ENCODE results near the gene FBXW2. TPM values are rescaled to one million over a fixed set of nuclear protein-coding genes. Genes with fewer than 3 reads are reported as not detected.
A peak's percentile ranks its signal among the peaks of the same experiment; 100 is the strongest.

The FBXW2 gene
- total RNA-seq, 1 donor, result 36.9 TPM

DNA sequence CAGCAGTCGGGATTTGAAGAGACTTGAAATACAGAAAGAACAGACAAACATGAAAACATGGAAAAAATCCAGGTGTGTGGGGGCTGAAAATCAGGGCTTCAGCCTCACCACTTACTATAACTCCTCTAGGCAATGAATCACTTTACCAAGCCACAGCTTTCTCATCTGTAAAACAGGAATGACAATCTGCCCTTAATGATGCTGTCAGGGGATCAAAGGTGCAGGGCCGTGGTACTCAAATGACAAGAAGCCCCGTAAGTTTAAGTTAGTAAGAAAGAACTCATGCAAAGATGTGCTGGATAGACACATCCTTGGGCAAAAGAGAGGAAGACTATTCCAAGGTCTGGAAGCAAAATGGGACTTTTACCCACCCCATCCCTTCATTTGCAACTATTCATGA, 34.7 kb downstream of the FBXW2 start:
- Histone ChIP-seq H2AFZ (ENCODE audit: low read length) (no peak overlapping the region), H3K27ac (ENCODE audit: low read depth, low read length) (no peak overlapping the region), H3K27me3 (ENCODE audit: insufficient read depth, low read length) (no peaks in the 10 kb centered on the region), H4K20me1 (ENCODE audit: insufficient read depth, low read length) (peaks cover 6% of the 10 kb centered on the region), H3K79me2 (ENCODE audit: insufficient read depth, low read length) (no peaks in the 10 kb centered on the region), H3K9me3 (ENCODE audit: low read depth, low read length) (no peaks in the 10 kb centered on the region), H3K36me3 (ENCODE audit: insufficient read depth, low read length) (peaks cover 22% of the 10 kb centered on the region), H3K4me2 (ENCODE audit: insufficient read depth, low read length) (no peak overlapping the region), H3K4me3 (ENCODE audit: insufficient read depth, low read length) (no peak overlapping the region), H3K4me1 (ENCODE audit: insufficient read depth, low read length) (no peaks in the 10 kb centered on the region)
- TF ChIP-seq, protein P1, sequence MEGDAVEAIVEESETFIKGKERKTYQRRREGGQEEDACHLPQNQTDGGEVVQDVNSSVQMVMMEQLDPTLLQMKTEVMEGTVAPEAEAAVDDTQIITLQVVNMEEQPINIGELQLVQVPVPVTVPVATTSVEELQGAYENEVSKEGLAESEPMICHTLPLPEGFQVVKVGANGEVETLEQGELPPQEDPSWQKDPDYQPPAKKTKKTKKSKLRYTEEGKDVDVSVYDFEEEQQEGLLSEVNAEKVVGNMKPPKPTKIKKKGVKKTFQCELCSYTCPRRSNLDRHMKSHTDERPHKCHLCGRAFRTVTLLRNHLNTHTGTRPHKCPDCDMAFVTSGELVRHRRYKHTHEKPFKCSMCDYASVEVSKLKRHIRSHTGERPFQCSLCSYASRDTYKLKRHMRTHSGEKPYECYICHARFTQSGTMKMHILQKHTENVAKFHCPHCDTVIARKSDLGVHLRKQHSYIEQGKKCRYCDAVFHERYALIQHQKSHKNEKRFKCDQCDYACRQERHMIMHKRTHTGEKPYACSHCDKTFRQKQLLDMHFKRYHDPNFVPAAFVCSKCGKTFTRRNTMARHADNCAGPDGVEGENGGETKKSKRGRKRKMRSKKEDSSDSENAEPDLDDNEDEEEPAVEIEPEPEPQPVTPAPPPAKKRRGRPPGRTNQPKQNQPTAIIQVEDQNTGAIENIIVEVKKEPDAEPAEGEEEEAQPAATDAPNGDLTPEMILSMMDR (IDR thresholded peaks at IDR 0.05; ENCODE audit: extremely low read depth, low read depth, low read length), result no peak
- no peak for DNase-seq (ENCODE audit: insufficient read length, low spot score, missing footprints)

DNA sequence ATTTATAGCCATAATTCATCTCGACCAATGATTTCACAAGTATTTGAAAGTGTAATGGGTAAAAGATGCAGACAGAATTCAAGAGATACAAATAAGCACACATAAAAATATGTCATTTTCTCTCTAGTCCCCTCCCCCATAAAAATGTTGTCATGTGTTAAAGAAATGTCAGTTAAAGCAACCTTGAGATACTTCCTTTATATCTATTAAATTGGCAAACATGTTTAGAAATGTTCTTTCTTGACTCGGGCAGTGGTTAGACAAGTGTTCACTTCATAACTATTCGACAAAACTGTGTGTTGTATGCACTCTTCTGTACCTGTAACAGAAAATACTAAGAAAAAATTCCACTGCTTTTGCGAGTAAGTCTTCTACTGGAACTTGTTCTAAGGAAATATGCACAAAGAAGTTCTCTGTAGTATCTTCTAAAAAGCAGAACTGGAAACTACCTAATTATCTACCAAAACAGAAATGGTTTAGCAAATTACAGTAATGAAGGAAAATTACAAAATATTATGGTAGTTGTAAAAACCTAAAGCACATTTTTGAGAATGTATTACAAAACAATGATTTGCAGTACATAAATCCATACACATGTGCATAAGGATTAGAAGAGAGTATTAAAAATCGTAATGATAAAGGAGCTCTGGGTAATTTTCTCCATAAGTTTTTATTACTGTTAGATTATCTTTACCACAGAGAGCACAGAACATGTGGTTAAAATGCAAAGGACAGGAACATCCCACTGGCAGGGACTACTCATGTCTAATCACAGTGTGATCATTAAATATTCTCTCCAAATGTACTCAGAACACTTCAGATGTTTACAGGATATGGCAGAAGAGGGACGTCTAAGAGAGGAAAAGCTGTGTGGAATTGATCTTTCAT, 35.9 kb downstream of the FBXW2 start:
- Histone ChIP-seq H3K27ac (ENCODE audit: low read depth, low read length) (no peak overlapping the region), H3K4me2 (ENCODE audit: insufficient read depth, low read length) (no peak overlapping the region), H3K4me3 (ENCODE audit: insufficient read depth, low read length) (no peak overlapping the region), H2AFZ (ENCODE audit: low read length) (no peak overlapping the region), H4K20me1 (ENCODE audit: insufficient read depth, low read length) (peaks cover 6% of the 10 kb centered on the region), H3K4me1 (ENCODE audit: insufficient read depth, low read length) (no peaks in the 10 kb centered on the region), H3K27me3 (ENCODE audit: insufficient read depth, low read length) (no peaks in the 10 kb centered on the region), H3K36me3 (ENCODE audit: insufficient read depth, low read length) (peaks cover 11% of the 10 kb centered on the region), H3K79me2 (ENCODE audit: insufficient read depth, low read length) (no peaks in the 10 kb centered on the region), H3K9me3 (ENCODE audit: low read depth, low read length) (no peaks in the 10 kb centered on the region)
- TF ChIP-seq, protein P1 (IDR thresholded peaks at IDR 0.05; ENCODE audit: extremely low read depth, low read depth, low read length), result no peak
- DNase-seq (ENCODE audit: insufficient read length, low spot score, missing footprints), result no peak

DNA sequence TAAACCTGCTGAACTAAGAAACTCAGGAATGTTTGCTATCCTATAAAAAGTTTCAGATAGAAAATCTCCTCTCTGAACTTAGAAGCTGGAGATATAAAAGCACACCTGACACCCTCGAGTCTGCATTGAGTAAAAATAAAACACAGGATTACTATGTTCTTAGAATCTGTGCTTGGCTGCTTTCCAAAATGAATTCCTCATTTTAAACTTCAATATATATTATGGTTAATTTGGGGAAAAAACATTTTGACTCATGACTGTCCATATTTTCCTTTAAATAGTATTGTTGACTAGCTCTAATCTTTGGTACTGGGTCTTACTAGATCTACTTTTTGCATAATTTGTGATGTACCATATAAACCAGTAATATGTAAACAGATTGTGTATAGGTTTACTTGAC, 36.7 kb downstream of the FBXW2 start:
- Histone ChIP-seq H3K27me3 (ENCODE audit: insufficient read depth, low read length) (no peaks in the 10 kb centered on the region), H3K79me2 (ENCODE audit: insufficient read depth, low read length) (no peaks in the 10 kb centered on the region), H3K27ac (ENCODE audit: low read depth, low read length) (no peak overlapping the region), H3K36me3 (ENCODE audit: insufficient read depth, low read length) (peaks cover 5% of the 10 kb centered on the region), H3K4me3 (ENCODE audit: insufficient read depth, low read length) (no peak overlapping the region), H3K4me1 (ENCODE audit: insufficient read depth, low read length) (no peaks in the 10 kb centered on the region), H2AFZ (ENCODE audit: low read length) (no peak overlapping the region), H3K9me3 (ENCODE audit: low read depth, low read length) (no peaks in the 10 kb centered on the region), H4K20me1 (ENCODE audit: insufficient read depth, low read length) (peaks cover 6% of the 10 kb centered on the region), H3K4me2 (ENCODE audit: insufficient read depth, low read length) (no peak overlapping the region)
- DNase-seq (ENCODE audit: insufficient read length, low spot score, missing footprints), result no peak
- TF ChIP-seq, protein P1 (IDR thresholded peaks at IDR 0.05; ENCODE audit: extremely low read depth, low read depth, low read length), result no peak

DNA sequence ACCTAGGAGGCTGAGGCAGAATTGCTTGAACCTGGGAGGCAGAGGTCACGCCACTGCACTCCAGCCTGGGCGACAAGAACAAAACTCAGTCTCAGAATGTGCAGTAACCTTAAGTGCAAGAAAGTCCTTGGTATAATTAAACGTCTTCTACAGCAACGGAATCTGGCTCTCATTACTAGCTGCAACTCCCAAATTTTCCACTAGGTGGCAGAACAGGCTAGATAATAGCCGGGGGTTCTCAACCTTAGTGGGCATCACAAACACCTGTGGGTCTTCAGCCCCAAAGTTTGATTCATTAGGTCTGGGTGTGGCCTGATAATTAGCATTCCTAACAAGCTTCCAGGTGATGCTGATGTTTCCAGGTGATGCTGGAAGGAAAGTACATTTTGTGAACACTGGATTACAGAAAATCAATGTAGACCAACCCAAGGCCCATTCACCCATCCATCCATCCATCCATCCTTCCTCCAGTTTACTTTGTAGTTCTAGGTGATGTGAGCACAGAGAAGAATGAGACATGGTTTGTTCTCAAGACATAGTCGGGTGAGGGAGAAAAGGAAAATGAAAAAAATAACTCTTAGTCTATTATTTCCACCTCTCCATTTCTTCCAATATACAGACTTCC, 37.3 kb downstream of the FBXW2 start:
- TF ChIP-seq, protein P1 (IDR thresholded peaks at IDR 0.05; ENCODE audit: extremely low read depth, low read depth, low read length), result peak; percentile 83
- DNase-seq (ENCODE audit: insufficient read length, low spot score, missing footprints), result peak; percentile 84
- H3K4me2 ChIP-seq (ENCODE audit: insufficient read depth, low read length), result no peak overlapping the region

More for the DNA sequence above, 37.3 kb downstream of the FBXW2 start:
- Histone ChIP-seq H3K4me3 (ENCODE audit: insufficient read depth, low read length) (no peak overlapping the region), H3K4me1 (ENCODE audit: insufficient read depth, low read length) (no peaks in the 10 kb centered on the region), H3K27ac (ENCODE audit: low read depth, low read length) (no peak overlapping the region), H3K9me3 (ENCODE audit: low read depth, low read length) (no peaks in the 10 kb centered on the region), H3K27me3 (ENCODE audit: insufficient read depth, low read length) (no peaks in the 10 kb centered on the region), H4K20me1 (ENCODE audit: insufficient read depth, low read length) (peaks cover 1% of the 10 kb centered on the region), H3K36me3 (ENCODE audit: insufficient read depth, low read length) (peaks cover 5% of the 10 kb centered on the region), H2AFZ (ENCODE audit: low read length) (no peak overlapping the region), H3K79me2 (ENCODE audit: insufficient read depth, low read length) (no peaks in the 10 kb centered on the region)
